SK-N-SH treated with all-trans-retinoic acid at 6 μM for 48 hours (cell line): ENCODE results near the gene OPRL1.

Experiments used
- ARNTL ChIP-seq: fragments of 450-650 bp; formaldehyde crosslinking; IDR thresholded peaks from 2 replicates; pipeline ENCODE4 v1.5.0; 2020; ENCODE audit warnings: low read depth, mild to moderate bottlenecking, moderate library complexity, borderline replicate concordance
- CREB5 ChIP-seq: fragments of 250-450 bp; sonication (Bioruptor Pico); IDR thresholded peaks from 2 replicates; pipeline ENCODE4 v1.5.1; 2020; ENCODE audit warnings: low read depth, mild to moderate bottlenecking, moderate library complexity
- CSDC2 ChIP-seq: fragments of 250-450 bp; sonication (Bioruptor Pico); IDR thresholded peaks from 2 replicates; pipeline ENCODE4 v1.5.0; 2020; ENCODE audit warnings: mild to moderate bottlenecking, moderate library complexity
- OSR1 ChIP-seq: fragments of 250-450 bp; sonication (Bioruptor Pico); IDR thresholded peaks from 2 replicates; pipeline ENCODE4 v1.8.0; 2022; ENCODE audit warnings: moderate library complexity, mild to moderate bottlenecking, inconsistent platforms
- PATZ1 ChIP-seq: fragments of 250-450 bp; sonication (Bioruptor Pico); IDR thresholded peaks from 2 replicates; pipeline ENCODE4 v1.8.0; 2020; ENCODE audit warnings: mild to moderate bottlenecking, moderate library complexity, borderline replicate concordance
- SNAI2 ChIP-seq: fragments of 250-450 bp; sonication (Bioruptor Pico); IDR thresholded peaks from 2 replicates; pipeline ENCODE4 v1.5.0; 2020; ENCODE audit warnings: mild to moderate bottlenecking, moderate library complexity
- TSHZ2 ChIP-seq: fragments of 250-450 bp; sonication (Bioruptor Pico); IDR thresholded peaks from 2 replicates; pipeline ENCODE4 v1.5.0; 2020; ENCODE audit warnings: mild to moderate bottlenecking, moderate library complexity
- ZC3H10 ChIP-seq: fragments of 250-450 bp; sonication (Bioruptor Pico); IDR thresholded peaks from 2 replicates; pipeline ENCODE4 v1.5.1; 2021; ENCODE audit warnings: mild to moderate bottlenecking, moderate library complexity
- ZFP30 ChIP-seq: fragments of 450-650 bp; formaldehyde crosslinking; IDR thresholded peaks from 2 replicates; pipeline ENCODE4 v1.5.0; 2022; ENCODE audit warnings: mild to moderate bottlenecking, moderate library complexity

- TF ChIP-seq CSDC2 (CRISPR knock-in tag) (no peak), ZFP30 (no peak), OSR1 (CRISPR knock-in tag) (no peak), PATZ1 (CRISPR knock-in tag) (no peak), ARNTL (CRISPR knock-in tag) (no peak), ZC3H10 (no peak), CREB5 (CRISPR knock-in tag) (no peak), SNAI2 (CRISPR knock-in tag) (no peak), TSHZ2 (no peak)
These were observed 51.0 kb downstream of the OPRL1 start for GRCh38 chr20:64130876-64131275.
